ENCODE data around the gene SLCO3A1.

DNA sequence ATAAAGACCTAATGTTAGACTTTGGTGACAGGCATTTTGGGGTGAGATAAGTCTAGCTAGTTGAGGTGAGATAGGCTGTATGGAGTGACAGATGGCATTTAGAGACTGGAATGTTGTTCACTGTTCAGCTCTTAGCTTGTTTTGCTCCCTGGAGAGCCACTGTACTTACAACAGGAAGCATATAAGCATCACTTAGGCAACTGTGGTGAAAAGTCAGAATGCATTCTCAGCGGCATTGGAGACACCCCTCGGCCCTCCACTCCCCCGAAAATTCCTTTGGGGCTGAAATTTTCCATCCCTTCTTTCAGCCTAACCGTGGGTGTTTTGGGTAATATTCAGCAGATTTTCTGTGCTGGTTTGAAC, 73.4 kb downstream of the SLCO3A1 start:
- TF ChIP-seq, protein P1, sequence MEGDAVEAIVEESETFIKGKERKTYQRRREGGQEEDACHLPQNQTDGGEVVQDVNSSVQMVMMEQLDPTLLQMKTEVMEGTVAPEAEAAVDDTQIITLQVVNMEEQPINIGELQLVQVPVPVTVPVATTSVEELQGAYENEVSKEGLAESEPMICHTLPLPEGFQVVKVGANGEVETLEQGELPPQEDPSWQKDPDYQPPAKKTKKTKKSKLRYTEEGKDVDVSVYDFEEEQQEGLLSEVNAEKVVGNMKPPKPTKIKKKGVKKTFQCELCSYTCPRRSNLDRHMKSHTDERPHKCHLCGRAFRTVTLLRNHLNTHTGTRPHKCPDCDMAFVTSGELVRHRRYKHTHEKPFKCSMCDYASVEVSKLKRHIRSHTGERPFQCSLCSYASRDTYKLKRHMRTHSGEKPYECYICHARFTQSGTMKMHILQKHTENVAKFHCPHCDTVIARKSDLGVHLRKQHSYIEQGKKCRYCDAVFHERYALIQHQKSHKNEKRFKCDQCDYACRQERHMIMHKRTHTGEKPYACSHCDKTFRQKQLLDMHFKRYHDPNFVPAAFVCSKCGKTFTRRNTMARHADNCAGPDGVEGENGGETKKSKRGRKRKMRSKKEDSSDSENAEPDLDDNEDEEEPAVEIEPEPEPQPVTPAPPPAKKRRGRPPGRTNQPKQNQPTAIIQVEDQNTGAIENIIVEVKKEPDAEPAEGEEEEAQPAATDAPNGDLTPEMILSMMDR (IDR thresholded peaks at IDR 0.05), result no peak
- TF ChIP-seq POLR2A (IDR thresholded peaks at IDR 0.05), result no peak
